ENCODE measurements around the gene FIGNL2.
"Not testable (repeated sequence)": the region's sequence is repeated elsewhere in the genome, so short reads cannot be mapped to it uniquely, and the experiment has no call there.

FIGNL2 gene

DNA sequence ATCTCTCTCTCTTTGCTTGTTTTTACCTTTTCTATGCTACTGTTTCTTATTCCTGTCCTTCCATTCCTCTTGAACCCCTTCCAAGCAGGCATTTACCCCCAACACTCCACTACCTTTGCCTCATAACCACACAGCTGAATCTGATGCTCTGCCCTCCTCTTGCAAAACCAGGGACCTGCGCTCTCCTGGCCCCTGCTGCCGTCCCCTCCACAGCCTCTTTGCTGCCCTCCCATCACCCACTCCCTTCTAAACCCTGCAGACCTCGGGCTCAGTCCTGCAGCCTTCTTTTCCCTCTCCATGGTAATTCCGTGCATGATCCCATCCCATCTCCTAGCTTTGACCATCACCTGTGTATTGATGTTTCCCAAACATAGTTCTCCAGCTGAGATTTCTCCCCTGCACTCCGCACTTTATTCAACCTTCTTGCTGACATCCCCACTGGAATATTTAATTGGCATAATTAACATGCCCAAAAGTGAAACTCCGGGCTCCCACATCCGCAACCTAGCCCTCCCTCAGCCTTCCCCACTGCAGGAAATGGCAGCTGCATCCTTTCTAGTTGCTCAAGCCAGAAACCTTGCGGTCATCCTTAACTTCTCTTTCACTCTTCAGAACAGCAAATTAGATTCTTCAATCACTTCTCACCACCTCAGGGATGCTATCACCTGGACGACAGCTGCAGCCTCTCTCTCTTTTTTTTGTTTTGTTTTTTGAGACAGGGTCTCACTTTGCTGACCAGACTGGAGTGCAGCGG lies 16.0 kb downstream of the FIGNL2 start:
- TF ChIP-seq, protein P1, sequence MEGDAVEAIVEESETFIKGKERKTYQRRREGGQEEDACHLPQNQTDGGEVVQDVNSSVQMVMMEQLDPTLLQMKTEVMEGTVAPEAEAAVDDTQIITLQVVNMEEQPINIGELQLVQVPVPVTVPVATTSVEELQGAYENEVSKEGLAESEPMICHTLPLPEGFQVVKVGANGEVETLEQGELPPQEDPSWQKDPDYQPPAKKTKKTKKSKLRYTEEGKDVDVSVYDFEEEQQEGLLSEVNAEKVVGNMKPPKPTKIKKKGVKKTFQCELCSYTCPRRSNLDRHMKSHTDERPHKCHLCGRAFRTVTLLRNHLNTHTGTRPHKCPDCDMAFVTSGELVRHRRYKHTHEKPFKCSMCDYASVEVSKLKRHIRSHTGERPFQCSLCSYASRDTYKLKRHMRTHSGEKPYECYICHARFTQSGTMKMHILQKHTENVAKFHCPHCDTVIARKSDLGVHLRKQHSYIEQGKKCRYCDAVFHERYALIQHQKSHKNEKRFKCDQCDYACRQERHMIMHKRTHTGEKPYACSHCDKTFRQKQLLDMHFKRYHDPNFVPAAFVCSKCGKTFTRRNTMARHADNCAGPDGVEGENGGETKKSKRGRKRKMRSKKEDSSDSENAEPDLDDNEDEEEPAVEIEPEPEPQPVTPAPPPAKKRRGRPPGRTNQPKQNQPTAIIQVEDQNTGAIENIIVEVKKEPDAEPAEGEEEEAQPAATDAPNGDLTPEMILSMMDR (IDR thresholded peaks at IDR 0.05; ENCODE audit: control extremely low read depth, extremely low read depth, low read depth, missing control alignments), result no peak
- DNase-seq (ENCODE audit: extremely low spot score), result no peak
- ChIA-PET POLR2A (no interaction called here), CTCF (no interaction called here)

DNA sequence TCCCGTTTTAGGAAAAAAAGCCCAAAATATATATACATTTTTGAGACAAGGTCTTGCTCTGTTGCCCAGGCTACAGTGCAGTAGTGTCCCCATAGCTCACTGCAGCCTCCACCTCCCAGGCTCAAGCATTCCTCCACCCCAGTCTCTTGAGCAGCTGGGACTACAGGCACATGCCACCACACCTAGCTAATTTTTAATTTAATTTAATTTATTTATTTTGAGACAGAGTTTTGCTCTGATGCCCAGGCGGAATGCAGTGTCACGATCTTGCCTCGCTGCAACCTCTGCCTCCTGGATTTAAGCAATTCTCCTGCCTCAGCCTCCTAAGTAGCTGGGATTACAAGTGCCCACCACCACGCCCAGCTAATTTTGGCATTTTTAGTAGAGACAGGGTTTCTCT lies 16.7 kb downstream of the FIGNL2 start:
- POLR2A ChIA-PET; DNase-seq (ENCODE audit: extremely low spot score); CTCF ChIA-PET: not testable (repeated sequence)

DNA sequence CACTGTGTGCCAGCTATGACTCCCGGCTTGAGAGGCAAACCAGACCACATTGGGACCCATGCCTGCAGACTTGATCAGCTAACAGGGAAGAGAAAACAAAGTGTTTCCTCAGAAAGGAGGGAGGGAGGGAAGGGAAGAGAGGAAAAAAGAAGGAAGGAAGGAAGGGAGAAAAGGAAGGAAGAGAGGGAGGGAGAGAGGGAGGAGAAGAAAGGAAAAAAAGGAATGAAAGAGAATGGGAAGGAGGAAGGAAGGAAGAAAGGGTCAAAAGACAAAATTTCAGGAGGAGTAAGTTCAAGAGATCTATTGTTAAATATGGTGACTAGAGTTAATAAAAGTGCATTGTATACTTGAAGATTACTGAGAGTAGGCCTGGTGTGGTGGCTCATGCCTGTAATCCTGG lies 18.9 kb downstream of the FIGNL2 start:
- DNase-seq (ENCODE audit: extremely low spot score), result no peak
- ChIA-PET POLR2A (no interaction called here), CTCF (no interaction called here)
- TF ChIP-seq, protein P1 (IDR thresholded peaks at IDR 0.05; ENCODE audit: control extremely low read depth, extremely low read depth, low read depth, missing control alignments), result no peak

DNA sequence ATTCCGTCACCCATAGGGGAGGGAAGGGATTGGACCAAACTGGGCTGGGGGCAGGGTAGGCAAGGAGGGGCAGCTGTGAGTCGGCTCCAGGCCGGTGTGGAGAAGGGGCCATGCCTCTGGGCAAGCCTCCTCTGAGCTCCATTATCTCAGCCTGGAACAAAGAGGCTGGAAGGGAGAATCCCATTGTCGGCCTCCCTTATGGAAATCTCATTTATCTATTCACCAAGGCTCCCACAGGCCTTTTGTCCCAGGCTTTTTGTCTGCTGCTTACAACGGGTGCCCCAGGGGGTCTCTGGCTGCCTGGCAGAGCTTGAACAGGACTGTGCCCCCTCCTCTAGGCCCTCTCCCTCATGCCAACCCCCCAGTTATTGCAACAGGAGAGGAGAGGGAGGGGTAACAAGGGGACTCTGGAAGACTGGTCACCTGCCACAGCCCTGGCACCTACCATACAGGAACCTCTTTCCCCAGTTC lies 19.5 kb downstream of the FIGNL2 start:
- no peak for DNase-seq (ENCODE audit: extremely low spot score)
- ChIA-PET CTCF (no interaction called here), POLR2A (no interaction called here)
- TF ChIP-seq, protein P1 (IDR thresholded peaks at IDR 0.05; ENCODE audit: control extremely low read depth, extremely low read depth, low read depth, missing control alignments), result no peak

- ChIA-PET POLR2A (no interaction called here), CTCF (no interaction called here)
- TF ChIP-seq, protein P1 (IDR thresholded peaks at IDR 0.05; ENCODE audit: control extremely low read depth, extremely low read depth, low read depth, missing control alignments), result no peak
- DNase-seq (ENCODE audit: extremely low spot score), result no peak
Observed at GRCh38 chr12:51827925-51828818, 20.3 kb downstream of the FIGNL2 start.

- POLR2A ChIA-PET, result no interaction called here
- TF ChIP-seq, protein P1 (IDR thresholded peaks at IDR 0.05; ENCODE audit: control extremely low read depth, extremely low read depth, low read depth, missing control alignments), result no peak
- no peak for DNase-seq (ENCODE audit: extremely low spot score)
- CTCF ChIA-PET, result no interaction called here
Observed at GRCh38 chr12:51826881-51827280, 21.6 kb downstream of the FIGNL2 start.

- POLR2A ChIA-PET, result no interaction called here
- no peak for DNase-seq (ENCODE audit: extremely low spot score)
- CTCF ChIA-PET, result interaction anchor here (2.2 kb wide), 1 partner anchor 14 kb away, joined by 5 read pairs; no protein-coding TSS in a partner anchor
- TF ChIP-seq, protein P1 (IDR thresholded peaks at IDR 0.05; ENCODE audit: control extremely low read depth, extremely low read depth, low read depth, missing control alignments), result no peak
Observed at GRCh38 chr12:51825216-51825615, 23.3 kb downstream of the FIGNL2 start.
